H4 (cell line): ENCODE measurements around the gene CNP. TPM values are rescaled to one million over a fixed set of nuclear protein-coding genes. Genes with fewer than 3 reads are reported as not detected.
"Not testable (repeated sequence)": the region's sequence is repeated elsewhere in the genome, so short reads cannot be mapped to it uniquely, and the experiment has no call there.

Experiments
- DNase-seq: peaks from one replicate; pipeline ENCODE4 v3.0.0-alpha.2; 2015; ENCODE audit warnings: low spot score
- total RNA-seq: library from RNA; depleted of rRNA; stranded (reverse); fragments of >200 nt; shearing (Covaris generic); gene quantifications from 2 replicates; pipeline ENCODE4 v1.2.3, GENCODE V29; 2014; rRNA removed

Gene CNP
- 47.5 and 64.8 TPM in 2 replicates for total RNA-seq

DNA sequence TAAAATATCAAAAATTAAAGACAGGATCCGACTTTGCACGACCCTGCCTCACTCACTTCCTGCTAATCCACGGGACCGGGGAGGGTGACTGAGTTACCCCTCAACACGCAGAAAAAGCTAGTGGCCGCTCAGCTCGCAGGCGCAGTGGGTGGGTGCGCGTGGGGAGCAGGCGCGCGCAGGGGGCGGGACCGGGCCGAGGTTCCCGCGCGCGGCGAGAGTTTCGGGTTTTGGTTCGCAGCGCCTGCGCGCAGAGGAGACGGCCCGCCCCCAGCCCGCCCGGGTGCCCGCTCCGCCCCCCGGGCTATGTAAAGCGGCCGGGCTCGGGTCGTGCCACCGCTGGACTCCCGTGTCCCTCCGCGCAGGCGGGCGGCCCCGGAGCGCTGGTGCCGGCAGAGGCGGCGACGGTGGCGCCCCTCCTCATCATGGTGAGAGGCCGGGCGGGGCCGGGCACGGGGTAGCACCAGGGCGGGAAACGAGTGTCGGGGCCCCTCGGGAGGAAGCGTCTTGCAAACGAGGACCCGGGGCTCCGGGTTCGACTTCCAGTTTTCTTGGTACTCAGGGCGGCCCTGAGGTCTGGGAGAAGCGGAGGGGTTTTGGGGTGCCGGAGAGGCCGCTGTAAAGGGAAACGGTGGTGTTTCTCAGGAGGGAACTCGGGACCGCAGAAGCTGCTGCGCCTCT is at the start of gene CNP:
Gene CNP, plus strand, starts transcription at position 333 of the 678 bp plus-strand sequence. Its CDS starts 90 bp downstream, at position 423.
- peak; percentile 66 for DNase-seq

- DNase-seq: no peak
These were observed 49.4 kb upstream of the CNP start for GRCh38 chr17:41917192-41917591.

GRCh38 chr17:41917679-41918313 is 48.8 kb upstream of the CNP start:
- no peak for DNase-seq

DNA sequence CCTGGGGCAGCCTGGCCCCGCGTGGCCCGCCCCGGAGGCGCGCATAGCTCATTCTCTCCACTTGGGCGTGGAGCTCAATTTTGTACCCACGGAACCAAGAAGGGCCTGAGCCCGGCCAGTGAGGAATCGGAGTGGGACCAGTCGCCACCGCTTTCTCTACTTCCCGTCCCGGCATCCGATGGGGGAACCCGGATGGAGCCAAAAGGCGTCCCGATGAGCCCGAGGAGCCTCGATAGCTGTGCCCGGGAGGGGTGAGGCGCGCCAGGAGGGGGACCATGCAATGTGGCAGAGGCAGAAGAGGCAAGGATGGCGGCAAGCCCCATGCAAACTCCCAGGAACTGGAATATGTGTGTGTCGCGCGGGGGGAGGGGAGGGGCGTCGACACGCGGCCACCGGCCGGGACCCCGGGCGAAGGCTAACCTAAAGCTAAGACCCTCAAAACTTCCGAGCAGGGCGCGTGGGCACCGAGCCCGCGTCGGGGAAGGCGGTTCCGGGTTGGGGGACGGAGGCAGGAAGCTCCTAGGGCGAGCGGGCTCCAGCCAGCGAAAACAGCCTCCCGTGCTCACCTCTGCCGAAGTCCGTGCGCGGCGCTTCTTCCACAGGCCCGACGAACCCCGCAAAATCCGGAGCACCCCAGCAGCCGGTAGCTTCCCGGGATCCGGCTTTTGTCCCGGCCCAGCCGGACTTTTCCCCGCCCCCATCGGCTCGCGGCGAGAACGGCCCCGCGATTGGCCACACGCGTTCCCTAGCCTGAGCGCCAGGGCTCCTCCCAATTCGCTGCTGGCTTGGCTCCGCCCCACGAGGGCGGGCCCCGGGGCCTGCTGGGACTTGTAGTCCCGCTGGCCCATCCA is 48.1 kb upstream of the CNP start, which contains the start of gene ACLY:
Gene ACLY, minus strand, starts transcription at position 638 of the 851 bp plus-strand sequence. CDS start 5,078 bp downstream, outside the sequence.
- DNase-seq: peak; percentile 89

DNA sequence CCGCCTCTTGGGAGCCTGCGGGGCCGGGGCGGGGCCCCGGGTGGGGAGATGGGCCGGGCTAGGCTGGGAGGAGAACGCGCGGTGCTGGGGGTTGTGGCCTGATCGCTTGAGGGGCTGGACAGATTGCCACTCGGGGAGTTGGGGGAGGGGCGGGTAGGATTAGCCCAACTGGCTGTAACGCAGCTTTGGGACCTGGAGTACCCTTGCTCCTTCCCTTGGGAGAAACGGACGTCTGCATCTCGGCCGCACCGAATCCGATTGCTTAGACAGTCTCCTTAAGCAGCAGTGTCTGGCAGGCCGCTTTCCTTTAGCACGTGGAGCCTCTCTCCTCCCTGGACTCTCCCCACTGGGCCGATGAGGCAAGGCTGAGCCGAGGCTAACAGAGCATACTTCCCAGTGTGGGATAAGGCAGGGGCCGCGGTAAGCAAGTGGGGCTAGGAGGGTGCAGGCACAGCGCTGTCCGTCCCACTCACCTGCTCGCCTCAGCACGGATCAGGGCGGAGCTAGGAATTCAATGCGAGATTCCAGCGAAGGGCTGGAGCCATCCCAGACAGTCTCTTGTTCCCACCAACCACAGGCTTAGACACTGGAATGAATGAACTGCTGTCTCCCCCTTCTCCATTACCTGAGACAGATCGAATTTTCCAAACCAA is 47.3 kb upstream of the CNP start:
- DNase-seq: no peak

GRCh38 chr17:41919840-41920579 is 46.6 kb upstream of the CNP start:
- no peak for DNase-seq

GRCh38 chr17:41920580-41920955 is 46.0 kb upstream of the CNP start:
- DNase-seq: no peak

DNA sequence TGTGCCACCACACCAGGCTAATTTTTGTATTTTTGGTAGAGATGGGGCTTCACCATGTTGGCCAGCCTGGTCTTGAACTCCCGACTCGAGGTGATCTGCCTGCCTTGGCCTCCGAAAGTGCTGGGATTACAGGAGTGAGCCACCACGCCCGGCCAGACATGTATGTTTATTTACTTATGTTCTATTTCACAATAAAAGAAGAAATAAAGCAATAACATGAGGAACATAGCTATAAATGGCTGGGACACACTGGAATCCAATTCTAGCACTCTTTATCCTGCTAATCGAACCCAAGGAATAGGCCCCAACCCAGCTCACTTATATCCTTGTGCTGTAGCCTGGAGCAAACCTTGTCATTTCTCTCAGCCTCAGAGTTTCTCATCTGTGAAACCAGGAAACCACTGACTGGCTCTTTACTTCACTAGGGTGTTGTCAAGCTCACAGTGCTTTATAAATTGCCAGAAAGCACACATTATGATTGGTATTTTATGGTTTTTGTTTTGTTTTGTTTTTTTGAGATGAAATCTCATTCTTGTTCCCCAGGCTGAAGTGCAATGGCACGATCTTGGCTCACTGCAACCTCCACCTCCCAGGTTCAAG is 40.5 kb upstream of the CNP start:
- no peak for DNase-seq

DNA sequence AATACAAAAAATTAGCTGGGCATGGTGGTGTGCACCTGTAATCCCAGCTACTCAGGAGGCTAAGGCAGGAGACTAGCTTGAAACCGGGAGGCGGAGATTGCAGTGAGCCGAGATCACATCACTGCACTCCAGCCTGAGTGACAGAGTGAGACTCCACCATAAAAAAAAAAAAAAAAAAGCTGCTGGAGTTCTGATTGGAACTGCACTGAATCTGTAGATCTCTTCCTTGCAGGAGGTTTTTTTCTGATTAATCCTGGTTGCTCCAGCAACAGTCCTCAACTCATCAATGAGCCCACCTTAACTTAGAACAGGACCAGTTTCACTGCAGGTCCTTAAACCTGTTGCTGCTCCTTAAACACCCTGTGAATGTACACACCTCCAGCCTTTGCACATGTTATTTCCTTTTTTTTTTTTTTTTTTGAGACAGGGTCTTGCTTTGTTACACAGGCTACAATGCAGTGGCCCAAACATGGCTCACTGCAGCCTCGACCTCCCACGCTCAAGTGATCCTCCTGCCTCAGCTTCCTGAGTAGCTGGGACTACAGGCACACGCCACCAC is 37.8 kb upstream of the CNP start:
- no peak for DNase-seq

GRCh38 chr17:41930009-41930832 is 36.4 kb upstream of the CNP start, which contains the start of gene ODAD4:
TSS of gene ODAD4 (plus strand) at chr17:41930617. CDS start at chr17:41930724, 107 bp downstream.
- DNase-seq: peak; percentile 97

DNA sequence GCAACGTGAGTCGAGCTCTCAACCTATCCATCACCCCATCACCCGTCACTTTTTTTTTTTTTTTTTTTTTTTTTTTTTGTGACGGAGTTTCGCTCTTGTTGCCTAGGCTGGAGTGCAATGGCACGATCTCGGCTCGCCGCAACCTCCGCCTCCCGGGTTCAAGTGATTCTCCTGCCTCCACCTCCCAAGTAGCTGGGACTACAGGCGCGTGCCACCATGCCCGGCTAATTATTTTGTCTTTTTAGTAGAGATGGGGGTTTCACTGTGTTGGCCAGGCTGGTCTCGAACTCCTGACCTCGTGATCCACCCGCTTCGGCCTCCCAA is 35.8 kb upstream of the CNP start:
- not testable (repeated sequence) for DNase-seq

DNA sequence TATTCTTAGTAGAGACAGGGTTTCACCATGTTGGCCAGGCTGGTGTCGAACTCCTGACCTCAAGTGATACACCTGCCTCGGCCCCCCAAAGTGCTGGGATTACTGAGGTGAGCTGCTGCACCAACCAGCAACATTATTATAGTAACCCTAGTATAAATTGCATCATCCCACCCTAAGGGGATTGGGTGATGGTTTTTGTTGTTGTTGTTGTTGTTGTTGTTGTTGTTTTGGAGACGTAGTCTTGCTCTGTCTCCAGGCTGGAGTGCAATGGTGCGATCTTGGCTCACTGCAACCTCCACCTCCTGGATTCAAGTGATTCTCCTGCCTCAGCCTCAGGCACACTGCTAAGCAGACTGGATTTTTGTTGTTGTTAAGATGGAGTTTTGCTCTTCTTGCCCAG is 34.9 kb upstream of the CNP start:
- DNase-seq: not testable (repeated sequence)

DNA sequence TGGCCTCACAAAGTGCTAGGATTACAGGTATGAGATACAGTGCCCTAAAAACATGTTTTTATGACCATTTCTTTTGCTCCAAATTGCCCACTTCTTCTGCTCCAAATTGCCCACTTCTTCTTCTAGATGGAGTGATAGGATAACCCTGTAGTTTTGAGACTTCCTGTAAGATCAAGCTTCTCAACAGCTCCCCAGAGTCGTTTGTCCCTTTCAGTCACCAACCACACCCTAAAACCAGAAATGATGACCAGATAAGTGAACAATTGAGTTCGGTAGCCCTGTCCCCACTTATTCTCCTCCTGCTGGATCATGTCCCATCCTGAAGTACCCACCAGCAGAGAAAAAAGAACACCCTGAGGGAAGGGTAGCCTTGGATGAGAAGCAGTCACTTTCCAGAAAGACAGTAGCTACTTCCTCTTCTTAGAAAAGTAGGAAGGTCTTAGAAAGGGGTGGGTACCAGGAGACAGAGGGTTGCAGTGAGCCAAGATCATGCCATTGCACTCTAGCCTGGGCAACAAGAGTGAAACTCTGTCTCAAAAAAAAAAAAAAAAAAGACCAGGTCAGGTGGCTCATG is 33.7 kb upstream of the CNP start:
- no peak for DNase-seq

DNA sequence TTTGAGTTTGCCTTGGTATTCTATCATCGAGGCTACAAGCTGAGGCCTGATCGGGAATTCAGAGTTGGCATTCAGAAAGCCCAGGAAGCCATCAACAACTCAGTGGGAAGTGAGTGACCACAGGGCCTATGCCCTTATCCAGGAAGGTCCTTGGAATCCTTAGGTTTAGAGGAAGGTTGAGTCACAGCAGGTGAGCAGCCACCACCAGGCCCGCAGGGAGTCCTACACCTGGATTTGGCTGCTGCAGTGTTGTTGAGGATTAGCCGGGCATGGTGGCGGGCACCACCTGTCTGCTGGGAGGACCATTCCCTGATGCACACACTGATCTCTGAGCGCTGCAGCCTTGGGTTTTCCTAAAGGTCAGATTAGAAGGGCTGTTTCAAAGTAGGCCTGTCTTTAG is 31.0 kb upstream of the CNP start:
- DNase-seq: no peak

- DNase-seq: no peak
These were observed 28.3 kb upstream of the CNP start for GRCh38 chr17:41937970-41938954.

- no peak for DNase-seq
These were observed 27.4 kb upstream of the CNP start for GRCh38 chr17:41939044-41939692.

DNA sequence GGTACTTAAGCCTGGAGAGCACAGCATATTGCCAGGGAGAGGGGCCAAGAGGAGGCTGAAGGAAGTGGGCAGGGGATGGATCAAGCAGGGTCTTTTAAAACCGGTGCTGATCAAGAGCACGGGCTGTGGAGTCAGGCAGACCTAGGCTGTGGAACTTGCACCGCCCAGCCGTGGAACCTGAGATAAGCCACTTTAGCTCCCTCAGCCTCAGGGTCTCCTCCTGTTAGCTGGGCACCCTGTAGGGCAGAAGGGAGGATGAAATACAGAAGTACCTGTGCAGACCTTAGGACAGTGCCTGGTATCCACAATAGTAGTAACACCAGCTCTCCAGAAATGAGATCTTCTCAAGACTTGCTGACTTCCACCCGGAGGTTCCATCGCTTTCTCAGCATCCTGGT is 26.9 kb upstream of the CNP start:
- no peak for DNase-seq

- DNase-seq: no peak
These were observed 25.4 kb upstream of the CNP start for GRCh38 chr17:41941168-41941567.
